GM12872 (cell line): ENCODE measurements around the gene MELTF.

Experiments
- CTCF ChIP-seq: IDR thresholded peaks from 3 replicates; pipeline ENCODE4 v1.5.1; 2011; ENCODE audit warnings: low read depth, mild to moderate bottlenecking, low read length, moderate library complexity; ENCODE audit not compliant: insufficient read depth

Gene MELTF

GRCh38 chr3:197017003-197017402, 12.6 kb downstream of the MELTF start:
- no peak for TF ChIP-seq CTCF

- no peak for TF ChIP-seq CTCF
These were observed 13.6 kb downstream of the MELTF start for GRCh38 chr3:197015790-197016736.

- no peak for TF ChIP-seq CTCF
These were observed 14.6 kb downstream of the MELTF start for GRCh38 chr3:197014942-197015575.

- no peak for TF ChIP-seq CTCF
These were observed 15.6 kb downstream of the MELTF start for GRCh38 chr3:197014024-197014423.

- no peak for TF ChIP-seq CTCF
These were observed 17.1 kb downstream of the MELTF start for GRCh38 chr3:197012540-197012883.

- no peak for TF ChIP-seq CTCF
These were observed 17.7 kb downstream of the MELTF start for GRCh38 chr3:197011780-197012539.

- TF ChIP-seq CTCF, result no peak
These were observed 18.9 kb downstream of the MELTF start for GRCh38 chr3:197010556-197011351.
